ENCODE measurements around the gene UBE2S.

- TF ChIP-seq ZNF629 (tag by site-specific recombination; IDR thresholded peaks at IDR 0.05): no peak
- TF ChIP-seq KLF8 (tag by site-specific recombination; IDR thresholded peaks at IDR 0.05): no peak
- no peak for TF ChIP-seq ZNF549 (tag by site-specific recombination; IDR thresholded peaks at IDR 0.05)
- TF ChIP-seq ZNF214 (tag by site-specific recombination; IDR thresholded peaks at IDR 0.05; ENCODE audit: borderline replicate concordance): no peak
- TF ChIP-seq CTCF (tag by site-specific recombination; IDR thresholded peaks at IDR 0.05): no peak
- no peak for TF ChIP-seq ZNF311 (tag by site-specific recombination; IDR thresholded peaks at IDR 0.05; ENCODE audit: borderline replicate concordance)
Observed at GRCh38 chr19:55424518-55424917, 16.9 kb upstream of the UBE2S start.

Measured in HEK293 (cell line).